MM.1S (cell line): Measurements from ENCODE around the gene ZNF697.

Source experiments
- EZH2 ChIP-seq: fragments of 300-600 bp; sonication (generic); optimal IDR thresholded peaks from 2 replicates; pipeline ENCODE3; 2017; ENCODE audit warnings: low read depth, mild to moderate bottlenecking, antibody characterized with exemption, low read length, mixed read lengths
- EZH2phosphoT487 ChIP-seq: fragments of 300-600 bp; sonication (generic); IDR thresholded peaks from 2 replicates; pipeline ENCODE4 v1.6.1; 2018; ENCODE audit warnings: antibody characterized with exemption, low read length
- TF ChIP-seq, protein P1 (sequence below): fragments of 300-600 bp; sonication (generic); IDR thresholded peaks from 2 replicates; pipeline ENCODE4 v1.5.1; 2016; ENCODE audit warnings: antibody characterized with exemption, low read length, mixed read lengths

GRCh38 chr1:119632103-119632490 is 16.0 kb downstream of the ZNF697 start:
- TF ChIP-seq, protein P1, sequence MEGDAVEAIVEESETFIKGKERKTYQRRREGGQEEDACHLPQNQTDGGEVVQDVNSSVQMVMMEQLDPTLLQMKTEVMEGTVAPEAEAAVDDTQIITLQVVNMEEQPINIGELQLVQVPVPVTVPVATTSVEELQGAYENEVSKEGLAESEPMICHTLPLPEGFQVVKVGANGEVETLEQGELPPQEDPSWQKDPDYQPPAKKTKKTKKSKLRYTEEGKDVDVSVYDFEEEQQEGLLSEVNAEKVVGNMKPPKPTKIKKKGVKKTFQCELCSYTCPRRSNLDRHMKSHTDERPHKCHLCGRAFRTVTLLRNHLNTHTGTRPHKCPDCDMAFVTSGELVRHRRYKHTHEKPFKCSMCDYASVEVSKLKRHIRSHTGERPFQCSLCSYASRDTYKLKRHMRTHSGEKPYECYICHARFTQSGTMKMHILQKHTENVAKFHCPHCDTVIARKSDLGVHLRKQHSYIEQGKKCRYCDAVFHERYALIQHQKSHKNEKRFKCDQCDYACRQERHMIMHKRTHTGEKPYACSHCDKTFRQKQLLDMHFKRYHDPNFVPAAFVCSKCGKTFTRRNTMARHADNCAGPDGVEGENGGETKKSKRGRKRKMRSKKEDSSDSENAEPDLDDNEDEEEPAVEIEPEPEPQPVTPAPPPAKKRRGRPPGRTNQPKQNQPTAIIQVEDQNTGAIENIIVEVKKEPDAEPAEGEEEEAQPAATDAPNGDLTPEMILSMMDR = no peak
- TF ChIP-seq EZH2 (no peak), EZH2phosphoT487 (no peak)
